ENCODE measurements around the gene NFE2L2.

The NFE2L2 gene

DNA sequence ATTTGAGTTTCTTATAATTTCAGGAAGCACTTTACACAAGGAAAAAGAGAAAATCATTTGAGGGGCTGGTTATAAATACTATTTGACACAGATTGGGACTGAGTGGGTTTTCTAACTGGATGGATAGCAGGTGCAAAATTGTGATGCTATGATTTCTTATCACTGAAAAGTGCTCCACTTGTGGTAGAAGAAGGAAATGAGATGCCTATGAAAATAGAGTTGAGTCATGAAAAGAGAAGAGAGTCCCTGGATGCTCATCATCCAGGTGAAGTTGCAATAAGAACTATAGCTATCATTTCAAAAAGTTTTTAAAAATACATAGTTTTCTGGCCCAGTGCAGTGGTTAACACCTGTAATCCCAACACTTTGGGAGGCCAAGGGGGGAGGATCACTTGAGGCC, 39.4 kb upstream of the NFE2L2 start:
- ATAC-seq = no peak
- TF ChIP-seq, protein P1, sequence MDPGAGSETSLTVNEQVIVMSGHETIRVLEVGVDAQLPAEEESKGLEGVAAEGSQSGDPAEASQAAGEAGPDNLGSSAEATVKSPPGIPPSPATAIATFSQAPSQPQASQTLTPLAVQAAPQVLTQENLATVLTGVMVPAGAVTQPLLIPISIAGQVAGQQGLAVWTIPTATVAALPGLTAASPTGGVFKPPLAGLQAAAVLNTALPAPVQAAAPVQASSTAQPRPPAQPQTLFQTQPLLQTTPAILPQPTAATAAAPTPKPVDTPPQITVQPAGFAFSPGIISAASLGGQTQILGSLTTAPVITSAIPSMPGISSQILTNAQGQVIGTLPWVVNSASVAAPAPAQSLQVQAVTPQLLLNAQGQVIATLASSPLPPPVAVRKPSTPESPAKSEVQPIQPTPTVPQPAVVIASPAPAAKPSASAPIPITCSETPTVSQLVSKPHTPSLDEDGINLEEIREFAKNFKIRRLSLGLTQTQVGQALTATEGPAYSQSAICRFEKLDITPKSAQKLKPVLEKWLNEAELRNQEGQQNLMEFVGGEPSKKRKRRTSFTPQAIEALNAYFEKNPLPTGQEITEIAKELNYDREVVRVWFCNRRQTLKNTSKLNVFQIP (CRISPR knock-in tag; IDR thresholded peaks at IDR 0.05; ENCODE audit: borderline replicate concordance, low read depth) = no peak
- TF ChIP-seq, protein P2, sequence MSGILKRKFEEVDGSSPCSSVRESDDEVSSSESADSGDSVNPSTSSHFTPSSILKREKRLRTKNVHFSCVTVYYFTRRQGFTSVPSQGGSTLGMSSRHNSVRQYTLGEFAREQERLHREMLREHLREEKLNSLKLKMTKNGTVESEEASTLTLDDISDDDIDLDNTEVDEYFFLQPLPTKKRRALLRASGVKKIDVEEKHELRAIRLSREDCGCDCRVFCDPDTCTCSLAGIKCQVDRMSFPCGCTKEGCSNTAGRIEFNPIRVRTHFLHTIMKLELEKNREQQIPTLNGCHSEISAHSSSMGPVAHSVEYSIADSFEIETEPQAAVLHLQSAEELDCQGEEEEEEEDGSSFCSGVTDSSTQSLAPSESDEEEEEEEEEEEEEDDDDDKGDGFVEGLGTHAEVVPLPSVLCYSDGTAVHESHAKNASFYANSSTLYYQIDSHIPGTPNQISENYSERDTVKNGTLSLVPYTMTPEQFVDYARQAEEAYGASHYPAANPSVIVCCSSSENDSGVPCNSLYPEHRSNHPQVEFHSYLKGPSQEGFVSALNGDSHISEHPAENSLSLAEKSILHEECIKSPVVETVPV (CRISPR knock-in tag; IDR thresholded peaks at IDR 0.05) = no peak
- TF ChIP-seq TOX (CRISPR knock-in tag; IDR thresholded peaks at IDR 0.05; ENCODE audit: borderline replicate concordance) (no peak), RARB (CRISPR knock-in tag; IDR thresholded peaks at IDR 0.05) (no peak), ARNTL (CRISPR knock-in tag; IDR thresholded peaks at IDR 0.05; ENCODE audit: borderline replicate concordance, low read depth) (no peak), ESRRG (CRISPR knock-in tag; IDR thresholded peaks at IDR 0.05) (no peak), CSDC2 (CRISPR knock-in tag; IDR thresholded peaks at IDR 0.05) (no peak), ZC3H10 (CRISPR knock-in tag; IDR thresholded peaks at IDR 0.05) (no peak)
- TF ChIP-seq, protein P3, sequence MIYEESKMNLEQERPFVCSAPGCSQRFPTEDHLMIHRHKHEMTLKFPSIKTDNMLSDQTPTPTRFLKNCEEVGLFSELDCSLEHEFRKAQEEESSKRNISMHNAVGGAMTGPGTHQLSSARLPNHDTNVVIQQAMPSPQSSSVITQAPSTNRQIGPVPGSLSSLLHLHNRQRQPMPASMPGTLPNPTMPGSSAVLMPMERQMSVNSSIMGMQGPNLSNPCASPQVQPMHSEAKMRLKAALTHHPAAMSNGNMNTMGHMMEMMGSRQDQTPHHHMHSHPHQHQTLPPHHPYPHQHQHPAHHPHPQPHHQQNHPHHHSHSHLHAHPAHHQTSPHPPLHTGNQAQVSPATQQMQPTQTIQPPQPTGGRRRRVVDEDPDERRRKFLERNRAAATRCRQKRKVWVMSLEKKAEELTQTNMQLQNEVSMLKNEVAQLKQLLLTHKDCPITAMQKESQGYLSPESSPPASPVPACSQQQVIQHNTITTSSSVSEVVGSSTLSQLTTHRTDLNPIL (CRISPR knock-in tag; IDR thresholded peaks at IDR 0.05; ENCODE audit: low read depth) = no peak
- TF ChIP-seq, protein P4, sequence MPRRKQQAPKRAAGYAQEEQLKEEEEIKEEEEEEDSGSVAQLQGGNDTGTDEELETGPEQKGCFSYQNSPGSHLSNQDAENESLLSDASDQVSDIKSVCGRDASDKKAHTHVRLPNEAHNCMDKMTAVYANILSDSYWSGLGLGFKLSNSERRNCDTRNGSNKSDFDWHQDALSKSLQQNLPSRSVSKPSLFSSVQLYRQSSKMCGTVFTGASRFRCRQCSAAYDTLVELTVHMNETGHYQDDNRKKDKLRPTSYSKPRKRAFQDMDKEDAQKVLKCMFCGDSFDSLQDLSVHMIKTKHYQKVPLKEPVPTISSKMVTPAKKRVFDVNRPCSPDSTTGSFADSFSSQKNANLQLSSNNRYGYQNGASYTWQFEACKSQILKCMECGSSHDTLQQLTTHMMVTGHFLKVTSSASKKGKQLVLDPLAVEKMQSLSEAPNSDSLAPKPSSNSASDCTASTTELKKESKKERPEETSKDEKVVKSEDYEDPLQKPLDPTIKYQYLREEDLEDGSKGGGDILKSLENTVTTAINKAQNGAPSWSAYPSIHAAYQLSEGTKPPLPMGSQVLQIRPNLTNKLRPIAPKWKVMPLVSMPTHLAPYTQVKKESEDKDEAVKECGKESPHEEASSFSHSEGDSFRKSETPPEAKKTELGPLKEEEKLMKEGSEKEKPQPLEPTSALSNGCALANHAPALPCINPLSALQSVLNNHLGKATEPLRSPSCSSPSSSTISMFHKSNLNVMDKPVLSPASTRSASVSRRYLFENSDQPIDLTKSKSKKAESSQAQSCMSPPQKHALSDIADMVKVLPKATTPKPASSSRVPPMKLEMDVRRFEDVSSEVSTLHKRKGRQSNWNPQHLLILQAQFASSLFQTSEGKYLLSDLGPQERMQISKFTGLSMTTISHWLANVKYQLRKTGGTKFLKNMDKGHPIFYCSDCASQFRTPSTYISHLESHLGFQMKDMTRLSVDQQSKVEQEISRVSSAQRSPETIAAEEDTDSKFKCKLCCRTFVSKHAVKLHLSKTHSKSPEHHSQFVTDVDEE (CRISPR knock-in tag; IDR thresholded peaks at IDR 0.05) = no peak

DNA sequence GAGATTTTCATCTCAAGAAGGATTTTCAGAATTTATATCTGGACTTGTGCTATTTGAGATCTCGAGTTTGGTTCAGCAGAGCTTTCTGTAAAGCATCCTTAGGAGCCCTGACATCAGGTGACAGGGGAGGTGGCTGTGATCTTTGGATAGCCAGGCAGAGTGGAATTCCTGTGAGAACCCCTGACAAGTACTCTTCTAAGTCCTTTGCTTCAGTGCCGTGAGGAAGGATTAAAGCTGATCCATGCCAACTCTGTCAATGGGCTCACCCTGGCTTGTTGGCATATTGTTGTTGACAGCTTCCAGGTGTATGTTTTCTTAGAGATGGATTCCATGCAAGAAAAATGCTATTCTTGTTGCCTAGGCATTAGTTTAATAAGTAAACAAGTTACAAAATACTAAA, 38.0 kb upstream of the NFE2L2 start:
- no peak for ATAC-seq

DNA sequence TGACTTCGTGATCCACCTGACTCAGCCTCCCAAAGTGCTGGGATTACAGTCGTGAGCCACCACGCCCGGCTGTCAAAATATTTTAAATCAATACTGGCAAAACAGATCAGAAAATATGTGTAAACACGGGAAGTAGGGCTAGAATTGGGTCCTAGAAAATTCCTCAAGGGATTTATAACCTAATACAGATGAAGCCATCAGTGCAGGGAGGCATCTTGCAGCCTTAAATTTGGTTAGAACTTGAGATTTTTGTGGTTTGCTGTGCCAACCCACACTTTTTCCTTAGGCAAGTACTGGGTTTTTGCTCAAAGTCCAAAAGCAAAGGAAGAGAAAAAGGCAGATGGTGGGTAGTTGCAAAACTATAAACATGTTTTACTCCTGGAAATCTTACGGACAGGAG, 33.7 kb upstream of the NFE2L2 start:
- no peak for ATAC-seq
- TF ChIP-seq BACH2 (CRISPR knock-in tag; IDR thresholded peaks at IDR 0.05; ENCODE audit: borderline replicate concordance) = no peak
- no peak for TF ChIP-seq ZNF8 (CRISPR knock-in tag; IDR thresholded peaks at IDR 0.05)
- TF ChIP-seq ESRRG (CRISPR knock-in tag; IDR thresholded peaks at IDR 0.05) = no peak
- no peak for TF ChIP-seq CSDC2 (CRISPR knock-in tag; IDR thresholded peaks at IDR 0.05)
- TF ChIP-seq, protein P5, sequence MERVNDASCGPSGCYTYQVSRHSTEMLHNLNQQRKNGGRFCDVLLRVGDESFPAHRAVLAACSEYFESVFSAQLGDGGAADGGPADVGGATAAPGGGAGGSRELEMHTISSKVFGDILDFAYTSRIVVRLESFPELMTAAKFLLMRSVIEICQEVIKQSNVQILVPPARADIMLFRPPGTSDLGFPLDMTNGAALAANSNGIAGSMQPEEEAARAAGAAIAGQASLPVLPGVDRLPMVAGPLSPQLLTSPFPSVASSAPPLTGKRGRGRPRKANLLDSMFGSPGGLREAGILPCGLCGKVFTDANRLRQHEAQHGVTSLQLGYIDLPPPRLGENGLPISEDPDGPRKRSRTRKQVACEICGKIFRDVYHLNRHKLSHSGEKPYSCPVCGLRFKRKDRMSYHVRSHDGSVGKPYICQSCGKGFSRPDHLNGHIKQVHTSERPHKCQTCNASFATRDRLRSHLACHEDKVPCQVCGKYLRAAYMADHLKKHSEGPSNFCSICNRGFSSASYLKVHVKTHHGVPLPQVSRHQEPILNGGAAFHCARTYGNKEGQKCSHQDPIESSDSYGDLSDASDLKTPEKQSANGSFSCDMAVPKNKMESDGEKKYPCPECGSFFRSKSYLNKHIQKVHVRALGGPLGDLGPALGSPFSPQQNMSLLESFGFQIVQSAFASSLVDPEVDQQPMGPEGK (CRISPR knock-in tag; IDR thresholded peaks at IDR 0.05; ENCODE audit: borderline replicate concordance) = no peak

More for the DNA sequence above, 38.0 kb upstream of the NFE2L2 start:
- TF ChIP-seq ZNF70 (CRISPR knock-in tag; IDR thresholded peaks at IDR 0.05) = no peak
- TF ChIP-seq, protein P1 (CRISPR knock-in tag; IDR thresholded peaks at IDR 0.05; ENCODE audit: borderline replicate concordance, low read depth) = no peak
- TF ChIP-seq SNAI2 (CRISPR knock-in tag; IDR thresholded peaks at IDR 0.05) = no peak
- TF ChIP-seq GLIS3 (CRISPR knock-in tag; IDR thresholded peaks at IDR 0.05) = no peak
- no peak for TF ChIP-seq PPARA (CRISPR knock-in tag; IDR thresholded peaks at IDR 0.05; ENCODE audit: borderline replicate concordance)
- TF ChIP-seq OSR1 (CRISPR knock-in tag; IDR thresholded peaks at IDR 0.05) = no peak

Data from SK-N-SH treated with all-trans-retinoic acid at 6 μM for 48 hours (cell line).